ENCODE data around the gene SLC25A26.

The SLC25A26 gene

GRCh38 chr3:66399529-66400232, 178.9 kb downstream of the SLC25A26 start:
- no peak for FAIRE-seq

- FAIRE-seq, result no peak
Measured at GRCh38 chr3:66400411-66401156, 179.8 kb downstream of the SLC25A26 start.

- no peak for FAIRE-seq
Measured at GRCh38 chr3:66401157-66401550, 180.4 kb downstream of the SLC25A26 start.

GRCh38 chr3:66401675-66402491, 181.1 kb downstream of the SLC25A26 start:
- FAIRE-seq, result no peak

DNA sequence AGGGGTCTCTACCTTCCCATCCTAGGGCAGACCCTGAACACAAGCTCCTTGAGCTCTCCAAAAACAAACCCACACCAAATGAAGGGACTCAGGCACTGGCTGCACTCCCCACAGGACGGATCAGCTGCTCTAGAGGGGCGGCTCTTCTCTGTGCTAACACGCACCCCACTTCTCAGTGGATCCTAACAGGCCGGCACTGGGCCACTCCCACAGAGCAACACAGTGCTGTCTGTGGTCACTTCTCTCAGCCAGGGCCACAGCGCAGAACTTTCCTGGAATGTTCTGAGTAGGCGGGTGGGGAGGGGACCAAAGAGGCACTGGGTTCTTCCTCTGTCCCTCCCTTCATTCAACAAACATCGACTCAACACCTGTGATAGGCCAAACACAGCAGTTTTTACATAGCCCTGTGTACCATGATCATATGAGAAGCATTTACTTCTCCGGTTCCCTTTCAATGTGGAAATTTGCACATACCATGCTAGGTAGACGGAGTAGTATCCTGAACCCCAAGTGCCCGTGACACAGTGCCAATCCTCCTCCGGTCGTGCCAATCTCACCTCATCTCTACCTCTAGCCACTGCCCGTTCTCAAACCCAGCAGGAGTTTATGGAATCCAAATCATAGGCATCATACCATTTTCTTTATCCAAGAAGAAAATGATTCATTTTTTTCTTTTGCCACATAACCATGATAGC, 181.9 kb downstream of the SLC25A26 start:
- FAIRE-seq, result no peak

GRCh38 chr3:66403323-66403990, 182.7 kb downstream of the SLC25A26 start:
- no peak for FAIRE-seq

GRCh38 chr3:66404197-66404596, 183.4 kb downstream of the SLC25A26 start:
- FAIRE-seq, result no peak

DNA sequence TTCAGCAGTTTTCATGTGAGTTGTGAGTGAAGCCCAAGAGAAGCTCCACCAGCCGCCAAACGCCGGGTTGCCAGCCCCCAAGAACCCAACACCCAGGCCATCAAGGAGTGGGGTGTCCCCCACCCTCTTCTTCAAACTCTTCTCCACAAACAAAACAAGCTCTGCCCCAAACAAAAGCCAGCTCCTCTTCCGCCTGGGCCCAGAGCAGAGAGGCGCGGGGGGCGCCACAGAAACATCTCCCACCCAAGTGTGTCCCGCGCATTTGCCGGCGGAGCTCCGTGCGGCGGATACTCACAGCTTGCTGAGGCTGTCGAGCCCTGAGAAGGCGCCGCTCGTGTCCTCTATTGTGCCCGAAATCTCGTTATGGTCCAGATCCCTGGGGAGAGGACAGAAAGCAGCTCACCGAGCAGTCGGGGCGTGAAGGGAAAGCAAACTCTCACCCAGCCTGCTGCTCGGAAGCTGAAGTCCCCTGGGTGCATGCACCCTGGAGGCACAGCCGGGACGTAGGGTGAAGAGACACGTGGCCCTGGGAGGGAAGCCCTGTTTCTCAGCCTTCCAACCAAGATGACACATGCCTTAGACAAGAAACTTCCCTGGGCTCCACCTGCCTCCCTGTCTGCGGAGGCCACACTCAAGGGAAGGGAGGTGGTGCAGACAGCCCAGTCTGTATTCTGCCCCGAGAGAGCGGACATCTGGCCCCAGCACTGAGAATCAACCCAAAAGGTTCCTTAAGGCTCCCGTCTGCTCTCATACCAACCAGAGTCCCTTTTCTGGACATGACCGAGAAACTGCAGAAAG, 184.3 kb downstream of the SLC25A26 start:
- FAIRE-seq, result no peak

GRCh38 chr3:66405701-66406091, 184.9 kb downstream of the SLC25A26 start:
- FAIRE-seq, result no peak

- no peak for FAIRE-seq
Measured at GRCh38 chr3:66406163-66406562, 185.4 kb downstream of the SLC25A26 start.

- FAIRE-seq, result no peak
Measured at GRCh38 chr3:66406831-66407610, 186.2 kb downstream of the SLC25A26 start.

DNA sequence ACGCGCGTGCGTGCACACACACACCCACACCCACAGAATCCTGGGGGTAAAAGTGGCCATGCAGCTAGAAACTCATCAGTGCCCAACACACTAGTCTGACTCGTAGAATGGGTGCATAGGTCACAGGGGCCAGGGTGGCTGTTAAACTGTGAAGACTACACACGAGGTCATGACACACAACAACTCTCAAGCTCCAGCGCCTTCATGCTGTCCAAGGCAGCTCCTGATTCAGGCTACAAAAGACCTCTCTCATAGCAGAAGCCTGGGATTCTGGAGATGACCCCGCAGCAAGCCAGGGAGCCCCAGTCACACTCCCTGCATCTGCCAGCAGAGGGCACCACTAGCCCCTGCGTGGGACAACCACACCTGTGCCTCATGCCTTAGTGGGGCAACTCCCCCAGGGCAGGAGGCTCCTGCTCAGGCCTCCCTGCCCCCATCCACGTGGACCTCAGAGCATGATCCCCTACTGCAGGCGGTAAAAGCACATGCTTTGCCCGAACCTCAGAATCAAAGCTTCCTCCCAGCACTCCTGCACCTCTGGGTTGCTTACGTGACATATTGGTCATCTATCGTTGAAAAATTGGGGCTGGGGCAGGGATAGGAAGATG, 186.9 kb downstream of the SLC25A26 start:
- no peak for FAIRE-seq

DNA sequence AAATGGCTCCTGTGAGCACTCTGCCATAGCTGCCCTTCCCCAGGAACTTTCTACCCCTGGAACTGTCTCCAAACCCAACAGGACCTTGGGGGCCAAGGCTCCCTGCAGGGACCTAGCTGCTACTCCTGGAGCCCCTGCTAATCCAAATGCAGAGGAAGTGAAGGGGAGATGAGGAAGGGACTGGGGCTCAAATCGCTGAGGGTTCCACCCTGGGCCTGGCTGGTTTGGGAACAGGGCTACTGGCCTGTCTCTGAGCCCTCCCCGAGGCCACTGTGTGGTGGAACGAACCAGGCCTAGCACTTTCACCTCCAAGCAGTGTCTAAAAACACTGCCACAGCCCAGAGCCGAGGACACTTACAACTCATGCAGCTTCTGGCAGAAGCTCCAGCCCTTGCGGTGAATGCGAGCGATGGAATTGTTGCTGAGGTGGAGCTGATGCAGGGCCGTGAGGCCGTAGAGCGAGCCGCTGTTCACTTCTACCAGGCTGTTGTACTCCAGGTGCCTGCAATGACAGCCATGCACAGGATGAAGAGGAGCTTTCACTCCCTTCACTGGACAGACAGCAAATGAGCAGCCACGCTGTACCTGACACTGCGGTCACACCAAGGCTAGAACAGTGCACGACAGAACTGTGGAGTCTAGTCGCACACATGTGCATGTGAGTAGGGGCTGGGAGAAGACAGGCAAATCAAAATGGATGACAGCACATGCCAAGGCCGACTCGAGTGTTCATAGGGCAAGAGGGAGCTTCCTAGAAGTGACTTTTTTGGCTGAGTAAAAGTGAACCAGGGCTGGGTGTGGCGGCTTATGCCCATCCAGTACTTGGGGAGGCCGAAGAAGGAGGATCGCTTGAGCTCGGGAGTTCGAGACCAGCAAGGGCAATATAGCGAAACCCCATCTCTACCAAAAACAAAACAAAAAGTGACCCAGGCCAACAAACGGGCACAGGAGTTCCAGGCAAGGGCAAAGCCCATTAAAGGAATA, 189.3 kb downstream of the SLC25A26 start:
- no peak for FAIRE-seq

GRCh38 chr3:66410976-66411375, 190.2 kb downstream of the SLC25A26 start:
- no peak for FAIRE-seq

GRCh38 chr3:66411474-66411873, 190.7 kb downstream of the SLC25A26 start:
- no peak for FAIRE-seq

- no peak for FAIRE-seq
Measured at GRCh38 chr3:66411961-66412887, 191.4 kb downstream of the SLC25A26 start.

DNA sequence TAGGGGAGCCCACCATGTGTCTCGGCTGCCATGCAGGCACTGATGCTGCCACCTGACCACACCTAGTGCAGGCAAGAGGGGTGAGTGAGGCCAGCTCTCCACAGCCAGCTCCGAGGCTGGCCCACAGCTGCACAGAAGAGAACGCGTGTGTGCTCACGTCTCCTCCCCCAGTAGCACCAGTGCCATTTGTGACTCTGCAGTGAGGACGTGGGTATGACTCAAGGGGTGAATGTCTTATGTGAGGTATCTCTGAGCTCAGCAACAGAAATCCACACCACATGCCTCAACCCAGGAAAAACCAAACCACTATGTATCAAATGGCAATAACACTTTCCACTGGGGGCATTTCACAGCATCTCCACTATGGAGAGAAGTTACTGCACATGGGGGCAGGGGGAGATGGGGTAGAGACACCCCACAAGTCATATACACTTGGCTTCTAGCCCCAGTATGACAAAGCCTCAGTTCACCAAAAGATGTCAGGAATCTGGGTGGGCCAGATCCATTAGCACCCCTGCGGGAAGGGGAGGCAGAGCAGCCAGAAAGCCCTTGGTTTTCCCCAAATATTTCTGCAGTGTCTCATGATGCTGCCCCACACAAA, 192.4 kb downstream of the SLC25A26 start:
- FAIRE-seq, result no peak
